Choroid plexus epithelial cell (primary cell): ENCODE data around the gene LRPPRC.

ENCODE experiments used
- DNase-seq: peaks from one replicate; pipeline ENCODE4 v3.0.0-alpha.2; 2010; ENCODE audit warnings: low read depth
- H3K4me3 ChIP-seq: 2 replicates; pipeline ENCODE4 v1.5.1; 2011; ENCODE audit warnings: low read depth, mild to moderate bottlenecking, control low read depth, low read length, moderate library complexity
- CTCF ChIP-seq: conservative IDR thresholded peaks from 2 replicates; pipeline ENCODE4 v1.5.1; 2011; ENCODE audit warnings: low read depth, mild to moderate bottlenecking, control low read depth, inconsistent platforms, low read length, moderate library complexity

LRPPRC gene

GRCh38 chr2:43941359-43941758 is 54.4 kb downstream of the LRPPRC start:
- H3K4me3 ChIP-seq: no peak overlapping the region
- DNase-seq: no peak
- no peak for TF ChIP-seq CTCF

- no peak for DNase-seq
- H3K4me3 ChIP-seq: no peak overlapping the region
- TF ChIP-seq CTCF: no peak
Measured at GRCh38 chr2:43939695-43940256, 56.0 kb downstream of the LRPPRC start.

GRCh38 chr2:43937269-43937820 is 58.4 kb downstream of the LRPPRC start:
- DNase-seq: no peak
- no peak for TF ChIP-seq CTCF
- no peak overlapping the region for H3K4me3 ChIP-seq

GRCh38 chr2:43934567-43934966 is 61.2 kb downstream of the LRPPRC start:
- no peak overlapping the region for H3K4me3 ChIP-seq
- DNase-seq: peak; percentile 13
- no peak for TF ChIP-seq CTCF

GRCh38 chr2:43931293-43931692 is 64.5 kb downstream of the LRPPRC start:
- DNase-seq: no peak
- H3K4me3 ChIP-seq: no peak overlapping the region
- TF ChIP-seq CTCF: no peak

- no peak for TF ChIP-seq CTCF
- no peak for DNase-seq
- H3K4me3 ChIP-seq: no peak overlapping the region
Measured at GRCh38 chr2:43927442-43927841, 68.3 kb downstream of the LRPPRC start.

- no peak for TF ChIP-seq CTCF
- DNase-seq: no peak
- H3K4me3 ChIP-seq: no peak overlapping the region
Measured at GRCh38 chr2:43925431-43925830, 70.4 kb downstream of the LRPPRC start.
